Lung (tissue), 12 donors: Measurements from ENCODE around the gene ZC3H10. TPM values are rescaled to one million over a fixed set of nuclear protein-coding genes. Genes with fewer than 3 reads are reported as not detected.
A peak's percentile ranks its signal among the peaks of the same experiment; 100 is the strongest.
"Not testable (repeated sequence)": the region's sequence is repeated elsewhere in the genome, so short reads cannot be mapped to it uniquely, and the experiment has no call there.

Experiments
- ATAC-seq: fragments of 200-7000 bp; cut with Tn5 transposase; one replicate; pipeline ENCODE4 v1.9.1; 2020; ENCODE audit warnings: moderate number of reproducible peaks; ENCODE audit not compliant: insufficient read depth, low FRiP score
- DNase-seq, 3 donors: peaks; one replicate each; pipeline ENCODE4 v3.0.0-alpha.2; 2013 to 2017
- H3K27ac ChIP-seq, 2 donors: one replicate each; pipeline ENCODE4 v1.5.1; 2013; ENCODE audit warnings: mild to moderate bottlenecking in 2 of 2, moderate library complexity in 2 of 2, control low read depth in 1 of 2, inconsistent platforms in 1 of 2, low read depth in 1 of 2, low read length in 1 of 2
- H3K27me3 ChIP-seq, 3 donors: one replicate each; pipeline ENCODE4 v1.5.1; 2013; ENCODE audit warnings: low read length in 2 of 3; ENCODE audit not compliant: control insufficient read depth in 3 of 3, insufficient read depth in 3 of 3
- H3K36me3 ChIP-seq, 4 donors: one replicate each; pipeline ENCODE4 v1.5.1; 2013; ENCODE audit warnings: low read length in 4 of 4, mild to moderate bottlenecking in 1 of 4, moderate library complexity in 1 of 4; ENCODE audit not compliant: control insufficient read depth in 4 of 4, insufficient read depth in 4 of 4
- H3K4me1 ChIP-seq, 5 donors: one replicate each; pipeline ENCODE4 v1.5.1; 2013; ENCODE audit warnings: low read length in 5 of 5, mild to moderate bottlenecking in 2 of 5, moderate library complexity in 1 of 5; ENCODE audit not compliant: control insufficient read depth in 5 of 5, insufficient read depth in 5 of 5
- H3K4me3 ChIP-seq: one replicate; pipeline ENCODE4 v1.5.1; 2013; ENCODE audit warnings: mild to moderate bottlenecking, control low read depth, moderate library complexity
- H3K9ac ChIP-seq, 2 donors: one replicate each; pipeline ENCODE4 v1.5.1; 2013; ENCODE audit warnings: low read length in 2 of 2, control low read depth in 1 of 2; ENCODE audit not compliant: insufficient read depth in 1 of 2
- H3K9me3 ChIP-seq, 4 donors: one replicate each; pipeline ENCODE4 v1.5.1; 2013; ENCODE audit warnings: low read length in 3 of 4, mild to moderate bottlenecking in 1 of 4, moderate library complexity in 1 of 4; ENCODE audit not compliant: control insufficient read depth in 4 of 4, insufficient read depth in 3 of 4
- WGBS, 2 donors: extraction: QIAGEN DNeasy Blood & Tissue Kit; methylation state at CpG; one replicate each; pipeline ENCODE4 v1.1.7; 2013; 5-methylcytosine and 5-hydroxymethylcytosine counted together
- polyA plus RNA-seq, 2 donors: library from polyadenylated mRNA; stranded (reverse); fragments of 200-250 nt; gene quantifications; one replicate each; pipeline ENCODE4 v1.2.1, GENCODE V29; 2013
- total RNA-seq, 2 donors: library from RNA; depleted of rRNA in 1 of 2; stranded (reverse); fragments of >200 nt in 1 of 2; gene quantifications; one replicate each; pipeline ENCODE4 v1.2.1, GENCODE V29; 2014 to 2021
- TF ChIP-seq, protein P1 (sequence below): IDR thresholded peaks from 2 replicates; pipeline ENCODE4 v1.5.1; 2012; ENCODE audit warnings: mild to moderate bottlenecking; ENCODE audit errors: control extremely low read depth, extremely low read depth
- donor health status: control.
- donor health status: control.
- donor health status: Bipolar disorder and iron deficiency.
- donor health status: healthy.
- donor health status: DM: yes; HTN: yes; CAD: no.

The ZC3H10 gene
- total and polyA plus RNA-seq, 4 donors: 2.5 to 7.9 (median 3.3) TPM

DNA sequence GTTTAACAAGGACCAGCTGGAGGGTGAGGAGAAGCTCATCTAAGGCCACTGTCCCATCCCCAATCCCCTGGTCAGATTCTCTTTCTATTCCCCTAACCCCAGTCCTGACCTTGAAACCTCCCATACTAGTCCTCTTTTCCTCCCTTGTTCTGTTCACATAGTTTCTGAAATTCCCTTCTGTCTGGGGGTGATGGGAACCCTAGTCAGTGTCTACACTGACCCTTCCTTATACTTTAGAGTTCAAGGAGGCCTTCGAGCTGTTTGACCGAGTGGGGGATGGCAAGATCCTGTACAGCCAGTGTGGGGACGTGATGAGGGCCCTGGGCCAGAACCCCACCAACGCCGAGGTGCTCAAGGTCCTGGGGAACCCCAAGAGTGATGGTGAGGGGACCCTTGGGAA, 36.8 kb downstream of the ZC3H10 start:
- no peak for ATAC-seq

DNA sequence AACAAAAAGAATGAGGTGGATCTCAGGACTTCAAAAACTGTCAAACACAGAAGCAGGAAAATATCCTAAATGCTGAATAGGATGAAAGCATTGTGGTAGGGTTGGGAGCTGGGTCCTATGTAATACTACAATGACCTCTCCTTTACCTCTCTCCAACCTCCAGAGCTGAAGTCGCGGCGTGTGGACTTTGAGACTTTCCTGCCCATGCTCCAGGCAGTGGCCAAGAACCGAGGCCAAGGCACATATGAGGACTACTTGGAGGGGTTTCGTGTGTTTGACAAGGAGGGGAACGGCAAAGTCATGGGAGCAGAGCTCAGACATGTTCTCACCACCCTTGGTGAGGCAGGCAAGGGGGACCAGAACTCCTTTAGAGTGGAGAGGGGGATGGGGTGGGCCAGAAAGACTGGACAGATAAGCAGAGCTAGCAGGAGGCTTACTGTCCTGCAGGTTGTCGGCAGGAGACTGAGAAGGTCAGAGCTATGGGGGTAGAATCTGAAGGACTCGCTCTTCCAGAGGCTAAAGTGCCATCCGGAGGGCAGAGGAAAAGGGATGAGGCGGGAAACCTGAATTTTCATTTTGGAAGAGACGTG, 37.3 kb downstream of the ZC3H10 start:
- ATAC-seq: no peak
- TF ChIP-seq, protein P1, sequence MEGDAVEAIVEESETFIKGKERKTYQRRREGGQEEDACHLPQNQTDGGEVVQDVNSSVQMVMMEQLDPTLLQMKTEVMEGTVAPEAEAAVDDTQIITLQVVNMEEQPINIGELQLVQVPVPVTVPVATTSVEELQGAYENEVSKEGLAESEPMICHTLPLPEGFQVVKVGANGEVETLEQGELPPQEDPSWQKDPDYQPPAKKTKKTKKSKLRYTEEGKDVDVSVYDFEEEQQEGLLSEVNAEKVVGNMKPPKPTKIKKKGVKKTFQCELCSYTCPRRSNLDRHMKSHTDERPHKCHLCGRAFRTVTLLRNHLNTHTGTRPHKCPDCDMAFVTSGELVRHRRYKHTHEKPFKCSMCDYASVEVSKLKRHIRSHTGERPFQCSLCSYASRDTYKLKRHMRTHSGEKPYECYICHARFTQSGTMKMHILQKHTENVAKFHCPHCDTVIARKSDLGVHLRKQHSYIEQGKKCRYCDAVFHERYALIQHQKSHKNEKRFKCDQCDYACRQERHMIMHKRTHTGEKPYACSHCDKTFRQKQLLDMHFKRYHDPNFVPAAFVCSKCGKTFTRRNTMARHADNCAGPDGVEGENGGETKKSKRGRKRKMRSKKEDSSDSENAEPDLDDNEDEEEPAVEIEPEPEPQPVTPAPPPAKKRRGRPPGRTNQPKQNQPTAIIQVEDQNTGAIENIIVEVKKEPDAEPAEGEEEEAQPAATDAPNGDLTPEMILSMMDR: no peak
- WGBS, 2 donors: 95 to 98% methylated on average over 11 of the region's 11 CpGs

More for the DNA sequence above, 36.8 kb downstream of the ZC3H10 start:
- Histone ChIP-seq H3K9ac (no peak overlapping the region), H3K36me3 (peaks cover 3 to 25% (median 11%) of the 10 kb centered on the region in 4 donors), H3K4me1 (peaks cover 7 to 37% (median 18%) of the 10 kb centered on the region in 5 donors), H3K9me3 (no peaks in the 10 kb centered on the region), H3K27me3 (no peaks in the 10 kb centered on the region), H3K27ac (no peak overlapping the region), H3K4me3 (no peak overlapping the region)
- TF ChIP-seq, protein P1: no peak
- no peak for DNase-seq
- WGBS, 2 donors: 91 to 96% methylated on average over 5 of the region's 5 CpGs

DNA sequence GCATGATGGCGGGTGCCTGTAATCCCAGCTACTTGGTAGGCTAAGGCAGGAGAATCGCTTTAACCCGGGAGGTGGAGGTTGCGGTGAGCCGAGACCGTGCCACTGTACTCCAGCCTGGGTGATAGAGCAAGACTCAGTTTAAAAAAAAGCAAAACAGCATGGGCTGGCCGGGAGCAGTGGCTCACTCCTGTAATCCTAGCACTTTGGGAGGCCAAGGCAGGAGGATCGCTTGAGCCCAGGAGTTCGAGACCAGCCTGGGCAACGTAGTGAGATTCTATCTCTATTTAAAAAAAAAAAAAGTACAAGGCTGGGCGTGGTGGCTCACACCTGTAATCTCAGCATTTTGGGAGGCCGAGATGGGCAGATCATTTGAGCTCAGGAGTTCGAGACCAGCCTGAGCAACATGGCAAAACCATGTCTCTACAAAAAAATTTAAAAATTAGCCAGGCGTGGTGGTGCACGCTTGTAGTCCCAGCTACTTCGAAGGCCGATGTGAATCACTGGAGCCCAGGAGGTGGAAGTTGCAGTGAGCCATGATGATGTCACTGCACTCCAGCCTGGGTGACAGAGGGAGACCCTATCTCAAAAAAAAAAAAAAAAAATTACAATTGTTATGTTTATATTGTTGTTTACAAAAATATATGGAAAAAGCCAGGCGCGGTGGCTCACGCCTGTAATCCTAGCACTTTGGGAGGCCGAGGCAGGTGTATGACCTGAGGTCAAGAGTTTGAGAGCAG, 38.6 kb downstream of the ZC3H10 start:
- peak overlapping the region in 1 of 2 donors; percentile 95 for H3K9ac ChIP-seq
- H3K27ac ChIP-seq: peak overlapping the region; percentile 77 to 85
- not testable (repeated sequence) for H3K4me3 ChIP-seq, H3K9me3 ChIP-seq, ATAC-seq, DNase-seq, H3K27me3 ChIP-seq
- H3K36me3 ChIP-seq: peaks cover 7 to 43% (median 27%) of the 10 kb centered on the region in 4 donors
- H3K4me1 ChIP-seq: peaks cover 4 to 38% (median 26%) of the 10 kb centered on the region in 5 donors
- WGBS, 2 donors: 90 to 91% methylated on average over 21 of the region's 21 CpGs

More for the DNA sequence above, 37.3 kb downstream of the ZC3H10 start:
- Histone ChIP-seq H3K4me1 (peaks cover 9 to 42% (median 23%) of the 10 kb centered on the region in 5 donors), H3K36me3 (peaks cover 7 to 30% (median 16%) of the 10 kb centered on the region in 4 donors), H3K27me3 (no peaks in the 10 kb centered on the region), H3K9ac (no peak overlapping the region), H3K9me3 (no peaks in the 10 kb centered on the region), H3K27ac (no peak overlapping the region), H3K4me3 (no peak overlapping the region)
- no peak for DNase-seq
